Left ventricle myocardium inferior (tissue), 1 donor: ENCODE results near the gene DPH2. TPM values are rescaled to one million over a fixed set of nuclear protein-coding genes. Genes with fewer than 3 reads are reported as not detected.

Experiments used
- DNase-seq: peaks from one replicate; pipeline ENCODE4 v3.0.0-alpha.2; 2020
- H3K27ac ChIP-seq: fragments of 200-600 bp; replicated peaks from 2 replicates; pipeline ENCODE4 v1.8.0; 2021
- H3K27me3 ChIP-seq: fragments of 200-600 bp; 2 replicates; pipeline ENCODE4 v1.8.0; 2021; ENCODE audit warnings: low read depth
- H3K36me3 ChIP-seq: fragments of 200-600 bp; 2 replicates; pipeline ENCODE4 v1.8.0; 2021
- H3K4me1 ChIP-seq: fragments of 200-600 bp; 2 replicates; pipeline ENCODE4 v1.8.0; 2021
- H3K4me3 ChIP-seq: fragments of 200-600 bp; 2 replicates; pipeline ENCODE4 v1.8.0; 2021; ENCODE audit warnings: mild to moderate bottlenecking, moderate library complexity
- H3K9me3 ChIP-seq: fragments of 200-600 bp; replicated peaks from 2 replicates; pipeline ENCODE4 v1.8.0; 2021
- intact Hi-C: fragments of 100-400 bp; cut with micrococcal nuclease; formaldehyde crosslinking; loops from one replicate; pipeline ENCODE4 v1.11.0; 2022
- total RNA-seq: library from RNA; stranded (reverse); fragmentation: NEBNext Ultra II Directional; extraction: Animal tissue kit (Norgen Biotek cat#: 25700); gene quantifications from one replicate; pipeline ENCODE4 v1.2.1, GENCODE V29; 2021
- TF ChIP-seq, protein P1 (sequence below): fragments of 200-600 bp; IDR thresholded peaks from 2 replicates; pipeline ENCODE4 v1.8.0; 2021; ENCODE audit warnings: antibody characterized with exemption, mild to moderate bottlenecking, borderline replicate concordance
- donor health status: DM: no; HTN: yes; CAD: no; lungs with severe emphysema.

The DPH2 gene
- total RNA-seq, 1 donor from 2014 or later, result 18.2 TPM

DNA sequence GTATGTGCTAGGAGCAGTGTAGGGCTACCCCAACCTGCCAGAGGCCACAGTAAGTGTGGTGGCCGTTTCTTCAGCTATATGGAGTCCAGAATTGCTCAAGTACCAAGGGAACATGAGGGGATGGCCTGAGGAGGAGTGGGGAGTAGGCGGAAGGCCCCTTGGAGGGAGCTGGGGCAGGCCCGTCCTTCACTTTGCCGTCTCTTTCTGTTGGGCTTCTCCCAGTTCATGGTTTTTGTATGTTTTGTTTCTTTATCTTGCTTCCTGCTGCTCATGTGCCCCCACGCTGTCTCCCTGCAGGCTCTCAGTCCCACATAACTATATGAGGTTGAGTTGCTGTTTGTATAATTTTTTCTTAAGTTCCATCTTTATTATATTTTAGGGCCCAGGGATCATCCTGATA, 5.9 kb upstream of the DPH2 start:
- Histone ChIP-seq H3K9me3 (no peaks in the 10 kb centered on the region), H3K27ac (no peak overlapping the region), H3K4me1 (peaks cover 17% of the 10 kb centered on the region), H3K27me3 (no peaks in the 10 kb centered on the region), H3K36me3 (peaks cover 82% of the 10 kb centered on the region), H3K4me3 (no peak overlapping the region)
- intact Hi-C loops, result no loop called here
- TF ChIP-seq, protein P1, sequence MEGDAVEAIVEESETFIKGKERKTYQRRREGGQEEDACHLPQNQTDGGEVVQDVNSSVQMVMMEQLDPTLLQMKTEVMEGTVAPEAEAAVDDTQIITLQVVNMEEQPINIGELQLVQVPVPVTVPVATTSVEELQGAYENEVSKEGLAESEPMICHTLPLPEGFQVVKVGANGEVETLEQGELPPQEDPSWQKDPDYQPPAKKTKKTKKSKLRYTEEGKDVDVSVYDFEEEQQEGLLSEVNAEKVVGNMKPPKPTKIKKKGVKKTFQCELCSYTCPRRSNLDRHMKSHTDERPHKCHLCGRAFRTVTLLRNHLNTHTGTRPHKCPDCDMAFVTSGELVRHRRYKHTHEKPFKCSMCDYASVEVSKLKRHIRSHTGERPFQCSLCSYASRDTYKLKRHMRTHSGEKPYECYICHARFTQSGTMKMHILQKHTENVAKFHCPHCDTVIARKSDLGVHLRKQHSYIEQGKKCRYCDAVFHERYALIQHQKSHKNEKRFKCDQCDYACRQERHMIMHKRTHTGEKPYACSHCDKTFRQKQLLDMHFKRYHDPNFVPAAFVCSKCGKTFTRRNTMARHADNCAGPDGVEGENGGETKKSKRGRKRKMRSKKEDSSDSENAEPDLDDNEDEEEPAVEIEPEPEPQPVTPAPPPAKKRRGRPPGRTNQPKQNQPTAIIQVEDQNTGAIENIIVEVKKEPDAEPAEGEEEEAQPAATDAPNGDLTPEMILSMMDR, result no peak
- no peak for DNase-seq

DNA sequence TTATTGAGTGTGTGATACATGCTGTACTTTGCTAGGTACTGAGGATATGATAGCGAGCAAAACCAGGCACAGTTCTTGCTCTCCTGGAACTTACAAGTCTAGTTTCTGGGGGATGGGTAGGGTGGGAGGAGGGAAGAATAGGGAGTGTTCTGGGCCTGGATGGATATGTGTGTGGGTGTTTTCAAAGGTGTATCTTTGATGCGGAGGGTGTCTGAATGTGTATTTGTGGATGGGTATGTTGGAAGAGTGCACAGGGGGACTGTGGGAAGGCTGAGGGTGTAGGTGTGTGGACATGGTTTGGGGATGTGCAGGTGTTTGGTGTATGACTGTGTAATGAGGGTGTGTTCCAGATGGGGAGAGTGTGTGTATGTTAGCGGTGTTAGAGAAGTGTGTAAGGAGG, 4.5 kb upstream of the DPH2 start:
- H3K36me3 ChIP-seq, result peaks cover 67% of the 10 kb centered on the region
- DNase-seq, result no peak
- H3K27ac ChIP-seq, result no peak overlapping the region
- H3K9me3 ChIP-seq, result no peaks in the 10 kb centered on the region
- TF ChIP-seq, protein P1, result no peak
- no peak overlapping the region for H3K4me3 ChIP-seq
- no peaks in the 10 kb centered on the region for H3K27me3 ChIP-seq
- H3K4me1 ChIP-seq, result peaks cover 26% of the 10 kb centered on the region
- intact Hi-C loops, result no loop called here

DNA sequence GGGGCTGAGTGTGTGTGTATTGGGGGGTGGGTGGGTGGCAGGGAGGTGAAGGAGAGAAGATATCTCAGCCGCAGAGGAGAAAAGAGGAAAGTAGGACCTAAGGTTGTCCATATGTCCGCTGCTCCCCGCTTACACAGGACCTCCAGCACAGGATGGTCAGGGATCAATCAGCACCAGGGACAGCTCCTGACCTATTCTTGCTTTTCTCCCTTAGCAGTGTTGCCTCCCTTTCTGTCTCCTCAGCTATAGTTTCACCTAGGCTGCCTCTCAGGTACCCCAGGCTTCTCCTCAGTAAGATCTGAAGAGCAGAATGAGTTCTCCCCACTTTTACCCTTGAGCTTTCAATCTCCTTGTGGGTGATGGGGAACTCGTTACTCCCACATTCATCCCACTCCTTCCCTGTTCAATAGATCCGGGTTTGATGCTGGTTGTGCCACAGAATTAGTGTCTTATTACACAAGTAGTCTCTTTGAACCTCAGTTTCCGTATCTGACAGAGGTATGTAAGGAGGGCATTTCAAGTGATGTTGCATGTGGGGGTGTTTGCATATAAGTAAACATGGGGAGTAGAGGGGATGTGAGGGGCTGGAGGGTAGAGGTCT, 1.4 kb upstream of the DPH2 start:
- no peaks in the 10 kb centered on the region for H3K9me3 ChIP-seq
- H3K27ac ChIP-seq, result no peak overlapping the region
- peaks cover 19% of the 10 kb centered on the region for H3K4me1 ChIP-seq
- H3K4me3 ChIP-seq, result no peak overlapping the region
- TF ChIP-seq, protein P1, result no peak
- H3K36me3 ChIP-seq, result peaks cover 62% of the 10 kb centered on the region
- no peak for DNase-seq
- intact Hi-C loops, result no loop called here
- no peaks in the 10 kb centered on the region for H3K27me3 ChIP-seq

DNA sequence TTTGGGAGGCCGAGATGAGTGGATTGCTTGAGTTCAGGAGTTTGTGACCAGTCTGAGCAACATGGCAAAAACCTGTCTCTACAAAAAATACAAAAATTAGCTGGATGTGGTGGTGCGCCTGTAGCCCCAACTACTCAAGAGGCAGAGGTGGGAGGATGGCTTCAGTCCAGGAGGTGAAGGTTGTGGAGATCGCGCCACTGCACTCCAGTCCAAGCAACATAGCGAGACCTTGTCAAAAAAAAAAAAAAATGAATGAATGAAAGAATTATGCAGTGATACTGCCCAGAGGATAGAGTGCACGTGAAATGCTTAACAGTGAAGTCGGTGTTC, 429 bp upstream of the DPH2 start:
- Histone ChIP-seq H3K4me1 (peaks cover 27% of the 10 kb centered on the region), H3K27ac (peak overlapping the region; percentile 0), H3K27me3 (no peaks in the 10 kb centered on the region), H3K36me3 (peaks cover 53% of the 10 kb centered on the region), H3K9me3 (no peaks in the 10 kb centered on the region), H3K4me3 (peak overlapping the region; percentile 88)
- TF ChIP-seq, protein P1, result no peak
- DNase-seq, result no peak
- intact Hi-C loops, result no loop called here

DNA sequence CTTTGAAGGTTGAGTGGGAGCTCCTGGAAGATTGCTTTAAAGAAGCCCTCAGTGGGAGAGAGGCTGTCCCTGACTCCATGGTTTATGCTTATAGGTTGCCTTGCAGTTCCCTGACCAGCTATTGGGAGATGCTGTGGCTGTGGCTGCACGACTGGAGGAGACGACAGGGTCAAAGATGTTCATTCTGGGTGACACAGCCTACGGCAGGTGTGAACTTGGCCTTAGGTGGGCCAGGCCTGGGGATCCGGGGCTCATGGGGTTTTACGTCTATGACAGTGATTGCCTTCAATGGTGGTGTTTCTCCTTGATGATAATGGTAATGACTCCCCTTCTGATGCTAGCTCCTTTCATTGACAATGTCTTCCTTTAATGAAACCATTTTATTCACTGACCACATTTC, 692 bp downstream of the DPH2 start:
- Histone ChIP-seq H3K36me3 (peaks cover 47% of the 10 kb centered on the region), H3K27ac (peak overlapping the region; percentile 59), H3K4me1 (peaks cover 35% of the 10 kb centered on the region), H3K4me3 (peak overlapping the region; percentile 88), H3K27me3 (no peaks in the 10 kb centered on the region), H3K9me3 (no peaks in the 10 kb centered on the region)
- TF ChIP-seq, protein P1, result no peak
- no peak for DNase-seq
- intact Hi-C loops, result no loop called here
